Hematopoietic multipotent progenitor cell treated with erythropoietin and hydrocortisone succinate and interleukin-3 and kit ligand, for 8 days (in vitro differentiated cells): ENCODE data around the gene EHBP1.
"Not testable (repeated sequence)": the region's sequence is repeated elsewhere in the genome, so short reads cannot be mapped to it uniquely, and the experiment has no call there.

ENCODE experiments used
- DNase-seq: peaks from one replicate; pipeline ENCODE4 v3.0.0-alpha.2; 2015

EHBP1 gene

DNA sequence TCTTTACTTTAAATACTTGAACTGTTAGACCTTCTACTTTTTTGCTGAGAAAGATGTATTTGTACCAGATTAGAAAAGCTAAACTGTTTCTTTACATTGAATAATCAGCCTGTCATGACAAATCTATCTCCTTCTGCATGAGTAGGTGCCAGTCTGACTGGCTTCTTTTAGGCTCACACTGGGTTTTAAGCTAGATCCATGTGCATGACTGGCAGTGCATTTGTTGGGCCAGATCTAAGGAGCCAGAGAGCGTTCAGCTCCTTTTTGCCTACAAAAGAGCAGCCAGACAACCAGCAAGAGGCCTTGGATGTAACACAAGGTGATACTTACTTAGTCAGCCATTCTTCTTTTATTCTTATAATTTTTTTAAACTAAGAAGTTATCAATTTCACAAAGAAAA, 263.2 kb downstream of the EHBP1 start:
- DNase-seq, result no peak

- DNase-seq, result no peak
These were observed 266.4 kb downstream of the EHBP1 start for GRCh38 chr2:62971936-62972335.

DNA sequence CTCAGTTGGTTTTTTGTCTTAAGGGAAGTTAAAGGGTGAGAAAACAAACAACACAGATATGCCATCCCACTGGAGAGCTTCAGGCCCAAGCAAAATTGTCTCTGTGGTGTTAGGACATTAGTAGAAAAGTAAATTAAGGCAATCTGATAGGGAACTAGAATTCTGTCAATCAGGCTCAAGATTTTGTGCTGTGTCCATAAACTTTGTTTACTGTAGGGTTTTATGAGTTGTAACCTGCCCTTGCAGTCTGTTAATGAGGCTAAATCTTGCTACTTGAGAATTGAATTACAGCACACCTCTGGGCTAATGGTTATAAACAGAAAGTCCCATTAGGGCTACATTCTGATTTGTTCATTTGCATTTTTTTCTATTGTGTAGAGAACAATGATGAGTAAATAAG, 267.1 kb downstream of the EHBP1 start:
- DNase-seq, result no peak

DNA sequence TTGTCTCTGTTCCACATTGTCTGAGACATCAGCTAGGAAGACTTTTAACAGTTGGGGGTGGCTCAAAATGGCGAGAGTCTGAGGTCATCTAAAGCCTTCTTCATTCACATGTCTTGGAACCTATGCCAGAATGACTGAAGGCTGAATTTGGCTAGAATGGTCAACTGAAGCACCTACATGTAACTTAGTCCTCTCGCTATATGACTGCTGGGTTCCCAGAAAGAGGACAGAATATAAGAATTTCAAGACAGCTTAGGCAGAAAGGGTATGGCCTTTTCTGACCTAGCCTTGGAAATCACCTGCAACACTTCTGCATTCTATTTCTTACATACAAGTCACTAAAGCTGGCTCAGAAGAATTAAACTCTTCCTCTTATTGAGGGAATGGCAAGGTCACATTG, 269.5 kb downstream of the EHBP1 start:
- DNase-seq, result no peak

DNA sequence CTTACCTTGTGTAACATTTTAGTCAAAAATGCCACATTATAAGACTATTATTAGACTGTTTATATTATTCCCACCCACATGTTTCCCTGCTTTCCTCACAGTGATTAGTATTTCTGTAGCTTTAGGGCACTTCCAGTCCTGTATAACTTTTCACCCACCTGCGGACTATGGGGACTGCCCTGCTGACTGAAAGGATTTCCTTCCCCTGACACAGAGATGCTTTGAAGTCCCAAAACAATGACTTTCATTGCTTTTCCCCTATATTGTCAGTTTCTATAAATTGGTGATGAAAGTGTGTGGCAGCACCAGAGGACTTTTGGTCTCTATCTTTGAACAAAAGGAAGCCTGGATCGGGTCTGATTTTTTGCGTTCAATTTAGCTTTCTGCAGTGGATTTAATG, 286.1 kb downstream of the EHBP1 start:
- DNase-seq, result no peak

GRCh38 chr2:62992561-62992960, 287.0 kb downstream of the EHBP1 start:
- no peak for DNase-seq

GRCh38 chr2:62994206-62994605, 288.7 kb downstream of the EHBP1 start:
- DNase-seq, result no peak

DNA sequence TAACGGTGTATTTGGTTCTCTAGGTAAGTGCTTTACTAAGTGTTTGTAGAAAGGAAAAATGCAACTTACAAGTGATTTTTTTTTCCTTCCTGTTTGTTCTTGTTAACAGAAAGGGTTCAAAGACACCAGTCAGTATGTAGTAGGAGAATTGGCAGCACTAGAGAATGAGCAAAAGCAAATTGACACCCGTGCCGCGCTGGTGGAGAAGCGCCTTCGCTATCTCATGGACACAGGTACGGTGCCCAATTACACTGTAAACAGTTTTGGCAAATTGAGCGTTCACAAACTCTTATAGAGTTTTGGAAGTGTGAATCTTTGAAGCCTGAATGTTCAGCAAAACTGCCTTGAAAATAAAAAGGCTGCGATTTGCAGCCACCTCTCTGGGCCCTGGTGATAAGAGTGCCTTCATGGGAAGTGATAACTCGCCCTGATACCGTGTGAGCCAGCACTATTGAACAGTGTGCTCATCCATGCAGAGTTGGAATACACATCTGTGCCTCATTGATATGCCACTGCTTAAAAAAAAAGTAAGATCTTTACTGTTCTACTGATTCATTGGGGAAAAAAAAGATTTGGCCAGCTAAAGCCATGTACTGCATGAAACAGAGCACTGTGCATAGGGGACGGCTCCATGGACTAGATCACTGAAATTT, 291.1 kb downstream of the EHBP1 start:
- peak; percentile 87 for DNase-seq

DNA sequence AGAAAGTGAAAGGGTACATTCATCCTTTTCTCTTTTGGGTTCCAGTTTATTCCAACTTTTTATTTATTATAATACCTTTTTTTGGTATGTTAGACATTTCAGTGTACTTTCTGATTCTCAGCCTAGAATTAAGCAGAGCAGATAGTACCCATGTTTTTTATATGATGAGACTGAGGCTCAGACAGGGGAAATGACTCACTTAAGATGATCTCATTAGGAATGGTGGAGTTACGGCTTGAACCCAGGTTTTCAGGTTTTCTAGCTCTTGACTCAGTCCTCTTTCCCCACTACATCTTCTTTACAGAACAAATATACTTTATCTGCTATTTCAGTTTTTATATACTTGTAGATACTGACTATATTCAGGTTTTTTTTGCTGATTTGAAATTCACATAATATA, 293.4 kb downstream of the EHBP1 start:
- no peak for DNase-seq

DNA sequence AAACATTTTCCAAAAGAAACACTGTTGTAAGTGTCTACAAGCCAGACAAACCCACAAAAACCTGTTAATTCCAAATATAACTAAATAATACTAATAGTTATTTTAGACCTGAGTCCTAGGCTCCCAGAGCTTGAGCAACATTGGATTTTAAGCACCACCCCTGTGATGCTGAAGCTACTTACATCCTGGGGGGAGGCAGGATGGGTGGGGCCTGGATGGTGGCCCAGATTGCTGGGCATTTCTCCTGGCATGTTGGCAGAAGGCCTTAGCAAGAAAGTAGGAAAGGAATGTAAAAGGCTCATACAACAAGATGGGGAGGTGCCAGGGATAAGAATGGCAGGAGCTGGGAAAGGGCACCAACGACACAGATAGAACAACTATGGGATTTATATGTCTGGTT, 294.4 kb downstream of the EHBP1 start:
- no peak for DNase-seq

- no peak for DNase-seq
These were observed 295.3 kb downstream of the EHBP1 start for GRCh38 chr2:63000801-63001200.

GRCh38 chr2:63001576-63001975, 296.1 kb downstream of the EHBP1 start:
- no peak for DNase-seq

GRCh38 chr2:63003351-63003750, 297.8 kb downstream of the EHBP1 start:
- no peak for DNase-seq

DNA sequence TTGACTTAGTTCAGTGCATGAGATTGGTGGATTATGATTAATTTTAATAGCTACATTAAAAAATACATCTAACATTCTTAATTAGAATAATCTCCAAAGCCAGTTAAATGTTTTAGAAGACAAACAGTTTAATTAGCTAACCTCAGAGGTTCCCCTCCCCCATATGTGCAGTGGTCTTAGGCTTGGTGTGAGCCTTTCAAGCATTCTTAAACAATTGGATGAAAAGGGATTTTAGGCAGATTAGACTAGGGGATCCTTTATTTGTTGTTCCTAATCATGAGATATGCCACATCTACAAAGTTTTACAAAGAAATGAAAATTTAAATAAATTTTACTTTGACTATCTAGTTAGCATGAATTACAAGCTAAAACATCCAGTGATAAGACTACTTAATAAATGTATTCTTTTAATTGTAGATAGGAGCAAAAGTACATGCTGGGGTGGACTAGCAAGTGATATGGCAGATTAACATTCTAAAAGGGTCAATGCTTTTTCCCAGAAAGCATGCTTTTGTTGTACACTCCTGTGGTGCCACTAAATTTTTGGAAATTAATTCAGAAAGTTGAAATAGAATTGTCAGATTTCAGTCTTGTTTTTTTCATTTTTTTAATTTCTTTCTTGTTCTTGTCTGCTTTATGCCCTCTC, 302.4 kb downstream of the EHBP1 start:
- no peak for DNase-seq

DNA sequence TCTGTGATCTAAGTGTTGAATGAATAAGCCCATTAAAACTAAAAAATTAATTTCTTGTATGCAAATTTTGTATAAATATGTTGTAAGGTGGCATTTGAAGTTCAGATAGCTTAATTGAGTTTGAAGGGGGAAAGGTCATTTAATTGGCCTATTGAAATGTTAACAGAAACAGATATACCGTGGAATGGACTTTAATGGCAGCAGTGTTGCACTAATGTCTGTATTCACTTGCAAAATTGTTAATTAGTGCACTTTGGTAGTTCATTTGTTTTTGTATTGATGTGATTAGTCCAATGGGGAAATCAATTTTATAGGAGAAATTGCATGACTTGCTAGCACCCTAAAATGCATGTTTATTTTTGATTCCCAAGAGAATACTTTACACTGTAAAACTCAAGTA, 303.3 kb downstream of the EHBP1 start:
- DNase-seq, result no peak

GRCh38 chr2:63009490-63009889, 304.0 kb downstream of the EHBP1 start:
- no peak for DNase-seq

GRCh38 chr2:63012541-63012940, 307.0 kb downstream of the EHBP1 start:
- DNase-seq, result no peak

DNA sequence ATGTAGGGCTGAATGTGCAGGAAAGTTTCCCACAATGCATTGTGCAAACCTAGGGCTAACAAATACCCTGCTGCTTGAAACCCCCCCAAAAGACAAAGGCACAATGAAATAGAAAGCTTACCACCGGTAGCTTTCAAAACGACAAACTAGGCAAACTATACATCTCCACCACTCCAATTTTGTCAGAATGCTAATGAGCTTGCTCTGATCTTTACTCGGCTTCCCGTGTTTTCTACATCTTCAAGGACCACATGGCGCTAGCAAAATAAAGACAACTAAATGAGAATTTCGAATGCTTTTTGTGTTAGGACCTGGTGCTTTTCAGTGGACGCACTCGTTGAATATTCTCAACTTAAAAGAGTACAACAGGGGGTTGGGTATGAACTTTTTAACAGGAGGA, 307.9 kb downstream of the EHBP1 start:
- no peak for DNase-seq

DNA sequence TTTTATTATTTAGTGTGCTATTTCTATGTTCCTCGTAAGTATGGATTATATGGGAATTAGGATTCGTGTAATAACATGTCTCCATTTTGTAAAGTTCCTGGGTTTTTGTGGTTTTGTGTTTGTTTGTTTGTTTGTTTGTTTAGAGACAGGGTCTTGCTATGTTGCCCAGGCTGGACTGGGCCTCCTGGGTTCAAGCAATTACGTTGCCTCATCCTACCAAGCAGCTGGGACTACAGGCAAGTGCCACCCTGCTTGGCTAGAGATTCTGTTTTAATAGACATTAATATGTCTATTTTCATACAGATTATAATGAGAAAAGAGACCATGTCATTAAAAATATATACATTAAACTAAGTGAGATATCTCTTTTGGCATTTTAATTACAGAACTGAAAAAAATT, 309.9 kb downstream of the EHBP1 start:
- no peak for DNase-seq

DNA sequence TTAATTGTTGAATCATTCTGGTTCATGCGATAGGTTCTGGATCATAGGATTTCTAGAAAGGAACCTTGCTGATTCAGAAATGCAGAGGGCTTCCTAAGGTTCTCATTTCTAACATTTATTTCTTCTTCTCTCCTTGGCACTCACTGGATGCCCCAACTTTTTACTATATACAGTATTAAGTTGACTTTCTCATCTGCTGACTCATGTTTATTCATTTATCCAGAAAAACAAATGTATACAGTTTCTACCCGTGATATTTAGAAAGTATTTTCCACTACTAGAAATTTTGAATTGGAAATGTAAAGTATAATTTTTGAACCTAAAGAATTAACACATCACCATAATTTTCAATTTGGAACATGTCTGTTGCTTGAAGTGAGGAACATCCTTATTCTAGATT, 312.9 kb downstream of the EHBP1 start:
- DNase-seq, result no peak

DNA sequence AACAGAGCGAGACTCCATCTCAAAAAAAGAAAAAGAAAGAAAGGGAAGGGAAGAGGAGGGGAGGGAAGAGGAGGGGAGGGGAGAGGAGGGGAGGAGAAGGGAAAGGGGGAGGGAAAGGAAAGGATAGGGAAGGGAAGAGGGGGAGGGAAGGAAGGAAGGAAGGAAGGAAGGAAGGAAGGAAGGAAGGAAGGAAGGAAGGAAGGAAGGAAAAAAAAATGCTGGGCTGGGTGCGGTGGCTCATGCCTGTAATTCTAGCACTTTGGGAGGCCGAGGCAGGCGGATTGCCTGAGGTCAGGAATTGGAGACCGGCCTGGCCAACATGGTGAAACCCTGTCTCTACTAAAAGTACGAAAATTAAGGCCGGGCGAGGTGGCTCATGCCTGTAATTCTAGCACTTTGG, 314.2 kb downstream of the EHBP1 start:
- not testable (repeated sequence) for DNase-seq

DNA sequence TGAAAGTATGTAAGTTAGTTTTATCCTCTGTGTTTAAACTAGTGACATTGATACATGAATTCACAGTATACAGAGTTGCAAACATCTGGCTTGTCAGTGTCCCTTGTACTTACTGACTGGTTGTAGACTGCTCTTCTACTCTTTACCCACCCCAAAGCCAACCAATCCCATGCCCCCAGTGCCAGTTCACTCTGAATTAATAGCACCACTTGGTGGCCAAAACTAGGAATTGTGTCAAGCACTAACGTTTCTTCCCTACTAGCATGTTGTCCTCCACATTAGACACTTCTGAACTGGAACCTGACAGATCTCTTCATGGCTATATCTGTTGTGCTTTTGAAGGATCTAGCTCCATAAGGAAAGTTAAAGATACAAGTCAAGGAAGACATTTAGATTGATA, 317.9 kb downstream of the EHBP1 start:
- DNase-seq, result peak; percentile 68

DNA sequence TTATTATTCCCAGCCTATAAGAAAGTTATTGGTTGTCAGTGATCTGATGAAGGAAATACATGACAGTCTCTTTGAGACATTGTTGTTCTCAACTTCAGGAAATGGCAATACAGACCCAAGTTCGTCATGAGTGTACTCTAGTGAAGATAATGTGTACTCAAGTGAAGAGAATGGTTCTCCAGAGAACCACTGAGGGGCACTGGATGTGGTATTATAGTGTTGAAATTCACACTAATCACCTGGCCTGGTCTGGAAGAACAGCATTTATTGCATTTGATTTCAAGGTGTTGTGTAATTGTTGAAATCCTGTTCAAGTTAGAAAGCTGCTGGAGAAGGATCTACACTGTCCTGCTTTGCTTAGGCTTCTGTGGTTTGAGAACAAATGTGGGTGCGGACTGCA, 321.7 kb downstream of the EHBP1 start:
- no peak for DNase-seq

GRCh38 chr2:63029058-63029457, 323.5 kb downstream of the EHBP1 start:
- no peak for DNase-seq

DNA sequence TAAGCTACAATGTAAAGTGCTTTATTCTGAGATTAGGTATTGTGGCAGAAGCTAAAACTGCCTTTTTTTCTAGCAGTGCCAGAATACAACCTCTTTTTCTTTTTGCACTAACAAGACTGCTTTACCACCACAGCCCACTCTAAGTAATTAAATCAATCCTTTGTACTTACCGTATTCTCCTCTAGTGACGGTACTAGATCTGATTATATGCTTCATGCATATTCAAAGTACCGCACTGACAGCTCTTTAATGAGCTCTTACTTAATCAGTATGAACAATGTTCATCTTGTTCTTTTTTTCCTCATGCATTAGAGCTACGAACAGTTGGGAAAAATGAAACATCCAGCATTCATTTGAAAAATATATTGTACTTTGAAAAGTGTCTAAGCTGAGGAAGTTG, 329.0 kb downstream of the EHBP1 start:
- no peak for DNase-seq
